Neural progenitor cell (in vitro differentiated cells): ENCODE results near the gene PDHX.

ENCODE experiments used
- EZH2phosphoT487 ChIP-seq: fragments of 200-600 bp; sonication (generic); IDR thresholded peaks from 2 replicates; pipeline ENCODE4 v1.6.1; 2017; ENCODE audit warnings: antibody characterized with exemption
- TF ChIP-seq, protein P1 (sequence below): fragments of 200-600 bp; sonication (generic); IDR thresholded peaks from 2 replicates; pipeline ENCODE4 v1.5.1; 2017; ENCODE audit warnings: antibody characterized with exemption, mild to moderate bottlenecking

- TF ChIP-seq, protein P1, sequence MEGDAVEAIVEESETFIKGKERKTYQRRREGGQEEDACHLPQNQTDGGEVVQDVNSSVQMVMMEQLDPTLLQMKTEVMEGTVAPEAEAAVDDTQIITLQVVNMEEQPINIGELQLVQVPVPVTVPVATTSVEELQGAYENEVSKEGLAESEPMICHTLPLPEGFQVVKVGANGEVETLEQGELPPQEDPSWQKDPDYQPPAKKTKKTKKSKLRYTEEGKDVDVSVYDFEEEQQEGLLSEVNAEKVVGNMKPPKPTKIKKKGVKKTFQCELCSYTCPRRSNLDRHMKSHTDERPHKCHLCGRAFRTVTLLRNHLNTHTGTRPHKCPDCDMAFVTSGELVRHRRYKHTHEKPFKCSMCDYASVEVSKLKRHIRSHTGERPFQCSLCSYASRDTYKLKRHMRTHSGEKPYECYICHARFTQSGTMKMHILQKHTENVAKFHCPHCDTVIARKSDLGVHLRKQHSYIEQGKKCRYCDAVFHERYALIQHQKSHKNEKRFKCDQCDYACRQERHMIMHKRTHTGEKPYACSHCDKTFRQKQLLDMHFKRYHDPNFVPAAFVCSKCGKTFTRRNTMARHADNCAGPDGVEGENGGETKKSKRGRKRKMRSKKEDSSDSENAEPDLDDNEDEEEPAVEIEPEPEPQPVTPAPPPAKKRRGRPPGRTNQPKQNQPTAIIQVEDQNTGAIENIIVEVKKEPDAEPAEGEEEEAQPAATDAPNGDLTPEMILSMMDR, result no peak
- no peak for TF ChIP-seq EZH2phosphoT487
Measured at GRCh38 chr11:34971928-34972327, 55.5 kb downstream of the PDHX start.
